Pancreas (tissue), 10 donors: ENCODE data around the gene CRY1. TPM values are rescaled to one million over a fixed set of nuclear protein-coding genes. Genes with fewer than 3 reads are reported as not detected.

Experiments
- ATAC-seq, 4 donors: fragments of 200-7000 bp; cut with Tn5 transposase; one replicate each; pipeline versions ENCODE4 v1.8.0 to v1.9.1; 2020; ENCODE audit warnings: mild to moderate bottlenecking in 4 of 4, moderate library complexity in 4 of 4
- DNase-seq, 6 donors: peaks; one replicate each; pipeline ENCODE4 v3.0.0-alpha.2; 2020
- FAIRE-seq: peaks from 2 replicates; lab custom pipeline; 2012; peaks lifted over from hg19 to GRCh38; lab: Jason Lieb, UNC
- H3K27ac ChIP-seq, 4 donors: fragments of 200-600 bp; sonication (generic); 1 replicate in 3 of 4; 2 replicates in 1 of 4; pipeline versions ENCODE4 v1.5.0 to v1.8.0; 2020
- H3K27me3 ChIP-seq, 4 donors: fragments of 200-600 bp; one replicate each; pipeline ENCODE4 v1.8.0; 2021
- H3K36me3 ChIP-seq, 3 donors: fragments of 200-600 bp; sonication (generic) in 1 of 3; one replicate each; pipeline versions ENCODE4 v1.5.0 to v1.8.0; 2020 to 2021
- H3K4me1 ChIP-seq, 3 donors: fragments of 200-600 bp; one replicate each; pipeline ENCODE4 v1.8.0; 2021
- H3K4me3 ChIP-seq, 4 donors: fragments of 200-600 bp; sonication (generic) in 2 of 4; one replicate each; pipeline versions ENCODE4 v1.5.0 to v1.8.0; 2020 to 2021
- H3K9me3 ChIP-seq, 4 donors: fragments of 200-600 bp; one replicate each; pipeline ENCODE4 v1.8.0; 2021
- WGBS, 2 donors: extraction: QIAGEN DNeasy Blood & Tissue Kit; methylation state at CpG; one replicate each; pipeline ENCODE4 v1.1.7; 2013; 5-methylcytosine and 5-hydroxymethylcytosine counted together
- intact Hi-C, 3 donors: fragments of 100-400 bp; cut with DNase I; formaldehyde crosslinking; loops; one replicate each; pipeline versions ENCODE4 v1.11.1 to v1.14.2; 2022
- polyA plus RNA-seq, 2 donors: library from polyadenylated mRNA; stranded (reverse); fragments of 200-250 nt; gene quantifications; one replicate each; pipeline ENCODE4 v1.2.3, GENCODE V29; 2013
- total RNA-seq, 6 donors: library from RNA; stranded (reverse); fragmentation: NEBNext Ultra II Directional in 4 of 6; extraction: Animal tissue kit (Norgen Biotek cat#: 25700) in 4 of 6; gene quantifications; one replicate each; pipeline versions ENCODE4 v1.2.1 to v1.2.4, GENCODE V29; 2021 to 2023
- TF ChIP-seq, protein P1 (sequence below), 4 donors: fragments of 200-600 bp; sonication (generic) in 3 of 4; IDR thresholded peaks; one replicate each; pipeline versions ENCODE4 v1.5.0 to v1.8.0; 2021; ENCODE audit warnings: antibody characterized with exemption in 4 of 4
- donor health status: healthy with polysubstance abuse.
- donor health status: DM: no; HTN: no; CAD: no; lungs with moderate emphysema.
- donor health status: DM: no; HTN: no; CAD: no.
- donor health status: control.
- donor health status: control.
- donor health status: Bipolar disorder and iron deficiency.
- donor health status: DM: yes; HTN: yes; CAD: no.
- donor health status: DM: no; HTN: no; CAD: no.
- donor health status: DM: no; HTN: no; CAD: no.
- donor health status: DM: yes; HTN: yes; CAD: no.

CRY1 gene
- total and polyA plus RNA-seq, 8 donors: 5.3 to 11.5 (median 8.1) TPM

DNA sequence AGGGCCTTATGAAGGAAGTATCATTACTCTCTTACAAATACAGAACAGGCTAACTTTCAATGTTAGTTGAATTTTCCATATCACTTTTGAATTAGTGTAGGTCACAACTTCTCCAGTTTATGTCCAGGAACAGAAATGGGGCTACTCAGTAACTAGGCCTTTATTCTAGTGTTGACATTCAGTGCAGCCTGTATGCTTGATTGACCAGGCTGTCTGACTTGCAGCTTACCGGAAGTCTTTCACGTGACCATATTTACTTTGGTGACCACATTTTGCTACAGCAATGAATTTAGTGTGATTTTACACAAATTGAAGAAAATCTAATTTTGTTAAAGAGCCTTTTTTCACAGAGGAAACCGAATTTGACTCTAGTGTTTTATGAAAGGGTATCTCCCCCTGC lies 118.8 kb downstream of the CRY1 start:
- Histone ChIP-seq H3K4me3 (no peak overlapping the region), H3K36me3 (peaks cover 0 to 15% (median 0%) of the 10 kb centered on the region in 3 donors), H3K4me1 (peaks cover 44 to 69% (median 65%) of the 10 kb centered on the region in 3 donors), H3K9me3 (no peaks in the 10 kb centered on the region), H3K27me3 (no peaks in the 10 kb centered on the region), H3K27ac (peak overlapping the region; percentile 6 to 85 (median 54))
- TF ChIP-seq, protein P1, sequence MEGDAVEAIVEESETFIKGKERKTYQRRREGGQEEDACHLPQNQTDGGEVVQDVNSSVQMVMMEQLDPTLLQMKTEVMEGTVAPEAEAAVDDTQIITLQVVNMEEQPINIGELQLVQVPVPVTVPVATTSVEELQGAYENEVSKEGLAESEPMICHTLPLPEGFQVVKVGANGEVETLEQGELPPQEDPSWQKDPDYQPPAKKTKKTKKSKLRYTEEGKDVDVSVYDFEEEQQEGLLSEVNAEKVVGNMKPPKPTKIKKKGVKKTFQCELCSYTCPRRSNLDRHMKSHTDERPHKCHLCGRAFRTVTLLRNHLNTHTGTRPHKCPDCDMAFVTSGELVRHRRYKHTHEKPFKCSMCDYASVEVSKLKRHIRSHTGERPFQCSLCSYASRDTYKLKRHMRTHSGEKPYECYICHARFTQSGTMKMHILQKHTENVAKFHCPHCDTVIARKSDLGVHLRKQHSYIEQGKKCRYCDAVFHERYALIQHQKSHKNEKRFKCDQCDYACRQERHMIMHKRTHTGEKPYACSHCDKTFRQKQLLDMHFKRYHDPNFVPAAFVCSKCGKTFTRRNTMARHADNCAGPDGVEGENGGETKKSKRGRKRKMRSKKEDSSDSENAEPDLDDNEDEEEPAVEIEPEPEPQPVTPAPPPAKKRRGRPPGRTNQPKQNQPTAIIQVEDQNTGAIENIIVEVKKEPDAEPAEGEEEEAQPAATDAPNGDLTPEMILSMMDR (IDR thresholded peaks at IDR 0.05): no peak
- whole genome bisulfite sequencing, 2 donors: 35 to 45% methylated on average over 3 of the region's 3 CpGs
- ATAC-seq: peak; percentile 48 to 75 (median 62)
- intact Hi-C loops: no loop called here
- FAIRE-seq: no peak
- DNase-seq: peak in 1 of 6 donors; percentile 33

DNA sequence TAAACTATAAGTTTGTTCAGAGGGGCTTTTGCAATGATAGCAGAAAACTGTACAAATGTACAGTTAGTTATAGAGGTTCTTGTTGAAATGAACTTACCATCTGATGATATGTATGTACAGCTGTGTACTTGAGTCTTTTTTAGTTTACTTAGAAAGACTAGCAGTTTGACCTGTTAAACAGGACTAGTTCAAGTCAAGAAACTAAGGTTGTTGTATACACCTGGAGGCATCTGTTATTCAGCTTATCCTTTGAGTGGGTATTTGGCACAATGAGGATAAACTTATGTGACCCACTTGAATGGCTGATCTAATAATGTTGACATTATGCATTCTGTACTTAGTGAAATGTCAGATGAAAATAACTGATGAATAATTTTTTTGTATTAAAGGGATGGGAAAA lies 119.8 kb downstream of the CRY1 start:
- Histone ChIP-seq H3K4me3 (no peak overlapping the region), H3K9me3 (no peaks in the 10 kb centered on the region), H3K36me3 (peaks cover 0 to 15% (median 0%) of the 10 kb centered on the region in 3 donors), H3K27ac (peak overlapping the region in 1 of 4 donors; percentile 35), H3K4me1 (peaks cover 39 to 63% (median 60%) of the 10 kb centered on the region in 3 donors), H3K27me3 (no peaks in the 10 kb centered on the region)
- TF ChIP-seq, protein P1 (IDR thresholded peaks at IDR 0.05): no peak
- intact Hi-C loops: no loop called here
- no peak for DNase-seq
- FAIRE-seq: no peak
- ATAC-seq: no peak

DNA sequence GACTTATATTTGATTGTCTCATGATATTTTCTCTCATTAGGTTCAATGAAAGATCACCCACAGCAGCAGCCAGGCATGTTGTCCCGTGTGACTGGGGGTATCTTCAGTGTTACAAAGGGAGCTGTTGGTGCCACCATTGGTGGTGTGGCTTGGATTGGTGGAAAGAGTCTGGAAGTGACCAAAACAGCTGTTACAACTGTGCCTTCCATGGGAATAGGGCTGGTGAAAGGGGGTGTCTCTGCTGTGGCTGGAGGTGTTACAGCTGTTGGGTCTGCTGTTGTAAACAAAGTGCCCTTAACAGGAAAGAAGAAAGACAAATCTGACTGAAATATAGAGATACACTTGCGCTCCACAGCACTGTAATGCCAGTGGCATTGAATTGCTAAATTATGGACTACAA lies 122.3 kb downstream of the CRY1 start:
- ATAC-seq: no peak

DNA sequence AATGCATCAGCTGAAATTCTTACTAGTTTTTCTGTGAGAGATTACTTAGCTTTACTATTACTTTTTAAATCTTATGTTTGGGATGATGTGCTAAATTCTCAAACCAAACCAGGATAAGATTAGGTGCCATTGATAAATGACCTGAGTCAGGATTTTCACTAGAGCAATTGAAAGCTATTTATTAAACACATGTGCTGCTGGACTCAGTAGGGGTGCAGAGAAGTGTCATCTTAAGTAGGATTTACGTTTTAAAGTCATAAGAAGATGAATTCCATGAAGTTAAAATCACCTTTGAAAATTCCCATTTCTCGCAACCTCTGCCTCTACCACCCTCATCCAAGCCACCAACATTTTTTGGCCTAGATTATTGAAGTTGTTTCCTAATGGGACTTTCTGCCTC lies 128.8 kb downstream of the CRY1 start:
- peaks cover 7 to 22% (median 13%) of the 10 kb centered on the region in 3 donors for H3K4me1 ChIP-seq
- TF ChIP-seq, protein P1 (IDR thresholded peaks at IDR 0.05): no peak
- no peak for ATAC-seq
- no peak for DNase-seq
- intact Hi-C loops: no loop called here
- no peaks in the 10 kb centered on the region for H3K27me3 ChIP-seq
- no peak overlapping the region for H3K4me3 ChIP-seq
- no peak overlapping the region for H3K27ac ChIP-seq
- no peak for FAIRE-seq
- WGBS, 2 donors: 83% methylated on average over 2 of the region's 2 CpGs
- H3K9me3 ChIP-seq: no peaks in the 10 kb centered on the region
- H3K36me3 ChIP-seq: peaks cover 0 to 12% (median 5%) of the 10 kb centered on the region in 3 donors

More for the DNA sequence above, 122.3 kb downstream of the CRY1 start:
- 94 to 98% methylated on average over 2 of the region's 2 CpGs for WGBS, 2 donors
- TF ChIP-seq, protein P1 (IDR thresholded peaks at IDR 0.05): no peak
- Histone ChIP-seq H3K27me3 (no peaks in the 10 kb centered on the region), H3K4me1 (peaks cover 19 to 44% (median 38%) of the 10 kb centered on the region in 3 donors), H3K9me3 (no peaks in the 10 kb centered on the region), H3K4me3 (no peak overlapping the region), H3K27ac (no peak overlapping the region), H3K36me3 (peaks cover 0 to 26% (median 5%) of the 10 kb centered on the region in 3 donors)
- FAIRE-seq: no peak
- DNase-seq: no peak
- intact Hi-C loops: no loop called here

DNA sequence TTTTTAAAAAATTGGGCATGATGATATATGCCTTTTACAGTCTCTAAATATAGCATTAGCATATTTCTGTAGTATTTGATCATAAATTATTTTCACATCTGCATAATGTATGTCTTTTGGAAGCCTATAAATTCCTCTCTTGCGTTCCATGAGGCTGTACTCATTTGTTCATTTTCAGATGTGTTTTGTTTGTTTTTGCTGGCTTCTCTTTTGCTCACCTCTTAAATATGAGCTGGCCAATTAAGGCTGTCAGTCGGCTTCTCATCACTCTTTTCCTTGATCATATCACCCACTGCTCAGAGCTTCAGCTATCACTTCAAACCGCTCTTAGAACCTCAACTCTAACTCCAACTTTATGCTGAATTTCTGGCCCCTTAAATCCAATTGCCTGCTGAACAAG lies 131.1 kb downstream of the CRY1 start:
- ATAC-seq: no peak
- no peak for DNase-seq
- intact Hi-C loops: no loop called here
- 87 to 96% methylated on average over 3 of the region's 3 CpGs for WGBS, 2 donors
- Histone ChIP-seq H3K27ac (no peak overlapping the region), H3K27me3 (no peaks in the 10 kb centered on the region), H3K4me3 (no peak overlapping the region), H3K4me1 (peaks cover 7 to 42% (median 27%) of the 10 kb centered on the region in 3 donors), H3K36me3 (peaks cover 0 to 5% (median 0%) of the 10 kb centered on the region in 3 donors), H3K9me3 (no peaks in the 10 kb centered on the region)
- FAIRE-seq: no peak
- TF ChIP-seq, protein P1 (IDR thresholded peaks at IDR 0.05): no peak
